Stimulated activated naive CD8-positive, alpha-beta T cell treated with anti-CD3 and anti-CD28 coated beads, Interleukin-15, amount 100 ng/mL, for 72 hours (primary cell): ENCODE results near the gene CNKSR2.
"Not testable (repeated sequence)": the region's sequence is repeated elsewhere in the genome, so short reads cannot be mapped to it uniquely, and the experiment has no call there.

Experiments
- ATAC-seq: fragments of 150-1000 bp; cut with Tn5 transposase; 2 replicates; pipeline ENCODE4 v1.10.0; 2021; ENCODE audit warnings: mild to moderate bottlenecking, moderate library complexity
- DNase-seq, 2 donors: peaks; one replicate each; pipeline ENCODE4 v3.0.0; 2021 to 2022
- H3K27ac Mint-ChIP-seq, 2 donors: one replicate each; pipeline ENCODE4 v1.8.0; 2022; ENCODE audit warnings: mild to moderate bottlenecking in 2 of 2, mixed read lengths in 2 of 2, moderate library complexity in 2 of 2
- H3K27me3 Mint-ChIP-seq: one replicate; pipeline ENCODE4 v1.8.0; 2022; ENCODE audit warnings: mixed read lengths
- H3K4me1 Mint-ChIP-seq: one replicate; pipeline ENCODE4 v1.8.0; 2022; ENCODE audit warnings: mild to moderate bottlenecking, mixed read lengths
- H3K4me3 Mint-ChIP-seq, 2 donors: one replicate each; pipeline ENCODE4 v1.8.0; 2022; ENCODE audit warnings: mild to moderate bottlenecking in 2 of 2, mixed read lengths in 2 of 2, moderate library complexity in 1 of 2
- H3K9me3 Mint-ChIP-seq, 2 donors: one replicate each; pipeline ENCODE4 v1.8.0; 2022; ENCODE audit warnings: mixed read lengths in 2 of 2

Gene CNKSR2

DNA sequence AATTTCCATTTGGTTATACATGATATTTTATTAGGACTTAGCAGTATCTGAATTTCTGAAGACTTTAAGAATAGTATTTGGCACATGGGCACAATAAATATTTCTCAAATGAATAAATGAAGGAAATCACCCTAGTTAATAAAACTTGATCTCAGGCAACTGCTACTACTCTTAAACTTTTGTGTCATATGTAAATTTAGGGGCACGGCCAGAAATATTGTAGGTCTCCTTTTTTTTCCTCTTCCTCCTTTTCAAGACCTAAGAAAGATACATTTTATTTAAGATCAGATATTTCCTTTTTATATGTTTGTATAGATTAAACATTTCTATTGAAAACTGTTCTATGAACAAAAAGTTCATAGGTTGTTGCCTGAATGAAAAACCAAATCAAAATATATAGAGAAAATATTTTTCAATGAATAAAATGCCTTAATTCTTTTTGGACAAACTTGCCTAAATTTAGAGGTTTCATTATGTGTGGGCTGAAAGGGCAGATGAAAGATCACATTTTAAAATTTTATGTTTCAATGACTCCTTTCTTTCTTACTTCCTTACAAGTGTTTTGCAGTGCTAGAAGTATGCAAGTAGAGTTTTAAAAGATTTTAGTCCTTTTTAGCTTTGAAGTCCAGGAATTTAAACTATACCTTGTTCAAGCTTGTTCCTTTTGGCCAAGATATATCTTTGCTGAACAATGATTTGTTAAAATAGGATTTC is 26.3 kb downstream of the CNKSR2 start:
- no peaks in the 10 kb centered on the region for H3K27me3 Mint-ChIP-seq
- H3K9me3 Mint-ChIP-seq, result no peaks in the 10 kb centered on the region
- ATAC-seq (no peak), DNase-seq (no peak)
- H3K4me1 Mint-ChIP-seq, result no peaks in the 10 kb centered on the region
- no peak overlapping the region for H3K4me3 Mint-ChIP-seq
- peak overlapping the region in 1 of 2 donors; percentile 4 for H3K27ac Mint-ChIP-seq

DNA sequence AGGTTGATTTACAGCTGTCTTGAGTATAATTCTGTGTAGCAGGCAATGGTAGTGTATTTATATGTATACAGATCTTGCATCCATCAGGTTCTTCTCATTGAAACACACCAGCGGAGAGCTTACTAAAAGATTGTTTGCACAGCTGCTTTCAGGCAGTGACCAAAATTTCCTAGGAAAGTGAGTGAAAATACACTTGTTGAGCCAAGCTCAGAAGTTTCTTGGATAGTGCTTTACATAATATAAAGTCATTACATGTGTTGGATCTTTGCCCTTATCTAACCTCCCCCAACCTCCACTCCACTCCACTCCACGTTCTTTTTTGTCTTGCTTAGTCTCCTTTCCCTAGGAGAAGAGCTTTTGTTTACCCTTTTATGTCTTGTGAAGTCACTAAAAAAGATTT is 34.1 kb downstream of the CNKSR2 start:
- Mint-ChIP-seq H3K4me1 (peaks cover 6% of the 10 kb centered on the region), H3K9me3 (no peaks in the 10 kb centered on the region), H3K27ac (no peak overlapping the region), H3K4me3 (no peak overlapping the region), H3K27me3 (no peaks in the 10 kb centered on the region)
- DNase-seq, result no peak
- ATAC-seq, result no peak

DNA sequence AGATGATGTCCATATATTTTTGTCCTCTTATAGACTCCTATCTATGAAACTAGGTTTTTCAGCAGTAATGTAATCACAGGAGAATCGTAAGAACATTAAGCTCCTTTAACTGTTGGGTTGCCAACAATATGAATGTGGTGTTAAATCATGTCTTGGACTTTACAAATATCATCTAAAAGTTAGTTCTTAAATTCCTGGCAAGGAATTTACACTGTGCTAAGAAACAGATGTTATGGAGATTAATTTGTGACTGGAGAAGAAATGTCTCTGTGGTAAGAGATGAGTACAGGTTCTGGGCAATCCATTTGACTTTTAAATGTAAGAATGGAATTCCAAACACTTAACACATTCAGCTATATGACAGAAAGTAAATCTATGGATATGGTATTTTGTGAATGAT is 34.6 kb downstream of the CNKSR2 start:
- H3K9me3 Mint-ChIP-seq, result no peaks in the 10 kb centered on the region
- peaks cover 6% of the 10 kb centered on the region for H3K4me1 Mint-ChIP-seq
- no peak overlapping the region for H3K4me3 Mint-ChIP-seq
- ATAC-seq (no peak), DNase-seq (no peak)
- H3K27me3 Mint-ChIP-seq, result no peaks in the 10 kb centered on the region
- no peak overlapping the region for H3K27ac Mint-ChIP-seq

DNA sequence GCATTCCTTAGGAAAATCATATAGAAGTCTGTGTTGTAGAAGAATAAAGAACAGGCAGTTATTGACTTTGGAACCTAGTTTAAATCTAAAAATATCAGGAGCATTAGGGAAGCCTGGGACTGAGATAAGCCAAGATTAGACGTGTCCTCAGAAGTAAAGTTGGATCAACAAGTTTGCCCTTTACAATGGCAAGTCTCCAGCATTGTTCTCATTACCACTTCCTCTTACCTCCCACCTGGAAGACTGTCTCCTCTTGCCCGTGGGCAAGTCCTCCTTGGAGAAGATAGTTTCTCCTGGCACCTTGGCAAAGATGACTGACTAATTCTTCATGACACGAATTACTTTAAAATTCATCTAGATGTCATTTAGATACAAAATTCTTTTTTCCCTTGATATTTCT is 37.8 kb downstream of the CNKSR2 start:
- Mint-ChIP-seq H3K4me1 (peaks cover 6% of the 10 kb centered on the region), H3K27ac (no peak overlapping the region), H3K27me3 (no peaks in the 10 kb centered on the region), H3K9me3 (peaks cover 0 to 19% of the 10 kb centered on the region in 2 donors), H3K4me3 (no peak overlapping the region)
- no peak for ATAC-seq
- no peak for DNase-seq

DNA sequence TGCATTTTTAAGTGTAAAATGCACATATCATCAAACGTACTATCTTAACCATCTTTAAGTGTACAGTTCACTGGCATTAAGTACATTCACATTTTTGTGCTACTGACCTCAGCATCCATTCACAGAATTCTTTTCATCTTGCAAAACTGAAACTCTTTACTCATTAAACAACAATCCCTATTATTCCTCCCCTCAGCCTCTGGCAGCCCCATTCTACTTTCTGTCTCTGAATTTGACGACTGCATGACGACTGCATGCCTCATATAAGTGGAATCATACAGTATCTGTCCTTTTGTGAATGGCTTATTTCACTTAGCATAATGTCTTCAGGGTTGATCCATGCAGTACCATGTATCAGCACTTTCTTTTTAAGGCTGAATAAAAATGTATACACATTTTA is 38.7 kb downstream of the CNKSR2 start:
- peaks cover 6% of the 10 kb centered on the region for H3K4me1 Mint-ChIP-seq
- H3K9me3 Mint-ChIP-seq, result peaks cover 0 to 25% of the 10 kb centered on the region in 2 donors
- no peaks in the 10 kb centered on the region for H3K27me3 Mint-ChIP-seq
- DNase-seq (no peak), ATAC-seq (no peak)
- no peak overlapping the region for H3K4me3 Mint-ChIP-seq
- no peak overlapping the region for H3K27ac Mint-ChIP-seq

DNA sequence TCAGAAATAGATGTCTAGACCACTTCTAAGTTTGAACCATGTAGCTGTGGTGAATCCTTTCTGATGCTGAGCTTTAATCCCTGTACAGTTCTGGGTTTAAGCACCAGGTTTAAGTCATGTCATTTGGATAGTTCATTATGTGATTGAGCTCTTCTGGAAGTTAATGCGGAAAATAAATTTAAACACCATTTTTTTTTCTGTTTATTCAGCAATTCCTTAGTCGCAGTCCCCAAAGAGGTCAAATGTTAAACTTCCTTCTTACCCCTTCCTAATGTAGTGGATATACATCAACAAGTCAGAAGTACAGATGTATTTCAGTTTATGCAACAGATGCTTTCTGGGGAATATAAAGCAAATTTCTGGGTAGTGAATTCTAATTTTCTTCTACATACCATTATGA is 52.9 kb downstream of the CNKSR2 start:
- Mint-ChIP-seq H3K27me3 (no peaks in the 10 kb centered on the region), H3K4me1 (no peaks in the 10 kb centered on the region), H3K27ac (no peak overlapping the region), H3K4me3 (no peak overlapping the region), H3K9me3 (no peaks in the 10 kb centered on the region)
- ATAC-seq (no peak), DNase-seq (no peak)

DNA sequence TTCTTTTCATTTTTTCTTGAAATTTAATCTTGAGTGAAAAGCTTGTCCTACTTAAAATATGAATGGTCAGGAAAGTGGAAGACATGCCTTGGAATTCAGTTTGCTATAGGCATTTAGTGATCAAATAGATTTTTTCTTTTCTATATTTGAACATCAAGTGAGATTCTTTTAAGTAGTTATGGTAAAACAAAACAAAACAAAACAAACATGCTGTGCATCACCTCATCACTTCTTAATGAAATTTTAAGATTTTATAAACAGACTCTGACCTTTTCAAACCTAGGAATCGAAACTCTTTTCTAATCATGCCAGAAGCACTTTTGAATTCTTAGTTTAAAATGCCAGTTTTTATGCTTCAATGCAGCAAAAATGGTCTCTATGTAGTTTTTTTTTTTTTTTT is 62.8 kb downstream of the CNKSR2 start:
- Mint-ChIP-seq H3K27ac (no peak overlapping the region), H3K9me3 (no peaks in the 10 kb centered on the region), H3K4me3 (no peak overlapping the region), H3K27me3 (no peaks in the 10 kb centered on the region), H3K4me1 (peaks cover 6% of the 10 kb centered on the region)
- ATAC-seq, result no peak
- no peak for DNase-seq

DNA sequence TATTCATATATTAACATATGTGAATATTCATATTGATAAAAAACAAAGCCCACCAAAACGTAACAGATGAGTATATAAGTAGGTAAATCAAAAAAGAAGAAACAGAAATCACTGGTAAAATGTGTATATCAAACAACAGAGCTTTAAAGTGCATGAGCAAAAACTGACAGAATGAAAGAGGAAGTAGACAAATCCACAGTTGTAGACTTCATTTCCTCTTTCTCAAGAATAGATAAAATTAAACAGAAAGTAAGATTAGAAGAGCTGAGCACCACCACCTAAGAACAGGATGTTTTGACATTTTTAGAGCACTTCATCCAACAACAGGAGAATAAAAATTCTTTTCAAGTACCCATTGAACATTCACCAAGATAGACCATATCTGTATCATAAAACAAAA is 64.6 kb downstream of the CNKSR2 start:
- no peak for DNase-seq
- Mint-ChIP-seq H3K27ac (peak overlapping the region; percentile 95 to 96), H3K27me3 (no peaks in the 10 kb centered on the region)

DNA sequence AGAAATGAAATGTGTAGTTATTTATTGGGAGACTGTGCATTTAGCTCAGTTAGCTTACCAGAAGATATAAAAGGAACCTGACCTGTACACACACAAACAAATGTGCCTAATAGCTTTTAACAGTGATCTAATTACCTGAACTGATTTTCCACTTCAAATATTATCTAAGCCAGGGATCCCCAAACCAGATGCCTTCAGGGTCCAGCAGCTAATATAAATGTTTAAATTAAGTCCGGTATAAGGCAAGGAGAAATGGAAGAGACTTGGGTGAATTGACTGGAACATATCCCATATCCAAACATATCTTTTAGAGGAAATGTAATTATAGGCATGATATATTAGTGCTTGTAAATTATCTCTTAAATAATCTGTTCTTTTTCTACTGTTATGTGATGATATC is 66.7 kb downstream of the CNKSR2 start:
- no peak for DNase-seq
- Mint-ChIP-seq H3K9me3 (no peaks in the 10 kb centered on the region), H3K4me3 (no peak overlapping the region), H3K27ac (no peak overlapping the region), H3K27me3 (no peaks in the 10 kb centered on the region), H3K4me1 (peaks cover 6% of the 10 kb centered on the region)
- no peak for ATAC-seq

More for the DNA sequence above, 64.6 kb downstream of the CNKSR2 start:
- peak; percentile 74 for ATAC-seq
- Mint-ChIP-seq H3K9me3 (no peaks in the 10 kb centered on the region), H3K4me3 (peak overlapping the region; percentile 66 to 87), H3K4me1 (peaks cover 6% of the 10 kb centered on the region)

DNA sequence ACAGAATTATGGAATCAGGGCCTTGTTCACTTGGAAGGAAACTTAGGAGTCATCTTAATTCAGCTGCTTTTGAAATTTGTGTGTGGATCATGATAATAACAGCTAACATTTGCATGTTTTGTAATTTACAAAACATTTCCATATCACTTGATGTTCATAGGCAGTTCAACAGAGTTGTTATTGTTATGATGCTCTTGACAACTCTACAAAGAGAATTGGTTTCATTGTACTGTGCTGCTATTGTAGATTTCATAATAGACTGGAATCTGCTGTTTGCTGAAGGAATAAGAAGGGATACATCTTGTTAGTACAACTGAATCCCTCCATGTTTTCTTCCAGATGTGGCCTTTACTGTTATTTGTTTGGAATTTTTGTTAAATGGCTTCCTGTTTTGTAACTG is 83.5 kb downstream of the CNKSR2 start:
- Mint-ChIP-seq H3K4me1 (peaks cover 6% of the 10 kb centered on the region), H3K27ac (no peak overlapping the region), H3K9me3 (no peaks in the 10 kb centered on the region), H3K27me3 (no peaks in the 10 kb centered on the region), H3K4me3 (no peak overlapping the region)
- no peak for DNase-seq
- ATAC-seq, result no peak

DNA sequence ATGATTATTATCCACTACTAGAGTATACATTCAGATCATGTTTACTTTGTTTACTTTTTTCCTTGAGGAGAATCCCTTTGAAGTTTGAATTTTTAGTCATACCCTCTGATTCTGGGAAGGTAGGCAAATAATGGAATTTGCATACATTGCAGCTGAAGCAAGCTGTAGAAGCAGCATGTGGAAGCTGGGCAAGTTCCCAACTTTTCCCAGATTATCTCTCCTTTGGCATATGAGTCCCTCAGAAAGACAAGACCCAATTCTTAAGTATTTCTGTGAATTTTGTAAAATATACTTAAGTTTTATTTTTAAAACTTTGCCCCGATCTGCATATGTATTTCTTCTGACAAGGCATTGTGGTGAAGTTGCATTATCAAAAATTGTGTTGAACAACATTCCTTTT is 94.9 kb downstream of the CNKSR2 start:
- no peak for DNase-seq
- H3K27me3 Mint-ChIP-seq, result no peaks in the 10 kb centered on the region
- H3K9me3 Mint-ChIP-seq, result no peaks in the 10 kb centered on the region
- H3K4me3 Mint-ChIP-seq, result no peak overlapping the region
- ATAC-seq, result no peak
- no peak overlapping the region for H3K27ac Mint-ChIP-seq
- H3K4me1 Mint-ChIP-seq, result no peaks in the 10 kb centered on the region

DNA sequence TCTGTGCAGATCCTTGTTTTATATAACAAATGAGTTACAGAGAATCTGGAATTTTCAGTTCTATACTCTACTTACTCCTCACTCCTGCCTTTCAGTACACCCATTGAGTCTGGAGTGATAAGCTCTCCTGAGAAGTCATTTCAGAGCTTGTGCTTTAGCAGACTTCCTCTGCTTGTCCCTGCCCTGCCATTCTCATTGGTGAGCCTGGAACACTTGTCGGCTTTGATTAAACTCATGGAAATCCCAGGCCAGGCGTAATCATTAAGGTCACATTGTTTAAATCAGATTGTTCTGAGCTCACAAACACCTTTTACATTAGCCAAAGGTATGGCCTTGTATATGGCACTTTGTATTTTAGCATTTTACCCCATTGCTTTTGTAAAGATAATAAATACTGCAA is 102.7 kb downstream of the CNKSR2 start:
- Mint-ChIP-seq H3K4me1 (no peaks in the 10 kb centered on the region), H3K27ac (peak overlapping the region in 1 of 2 donors; percentile 27), H3K27me3 (no peaks in the 10 kb centered on the region), H3K4me3 (no peak overlapping the region), H3K9me3 (no peaks in the 10 kb centered on the region)
- DNase-seq (no peak), ATAC-seq (no peak)

DNA sequence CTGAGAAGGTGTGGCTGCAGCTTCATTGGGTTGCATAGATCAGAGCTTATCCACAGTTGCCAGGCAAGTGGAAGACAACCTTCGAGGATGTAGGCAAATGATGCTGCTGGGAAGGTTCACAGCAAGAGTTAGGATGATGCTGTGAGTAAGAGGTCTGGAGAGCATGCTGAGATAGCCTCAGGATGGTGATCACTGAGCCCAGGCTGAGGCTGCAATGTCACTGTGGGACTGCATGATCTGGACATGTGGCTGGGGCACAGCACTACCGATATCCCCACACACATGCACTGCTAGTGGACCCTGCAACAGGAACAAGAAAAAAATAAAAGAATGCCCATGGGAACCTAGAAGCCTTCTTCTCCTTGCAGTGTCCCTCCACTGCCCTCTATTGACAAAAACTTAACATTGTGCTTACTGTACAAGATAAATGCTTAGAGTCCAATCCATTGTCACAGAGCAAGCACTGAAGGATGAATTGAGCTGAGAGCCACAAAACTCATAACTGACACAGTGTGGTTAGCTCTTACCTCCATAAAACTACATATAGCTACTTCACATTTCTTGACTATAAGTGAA is 105.6 kb downstream of the CNKSR2 start:
- DNase-seq (peak; percentile 1 to 7), ATAC-seq (peak; percentile 76)
- Mint-ChIP-seq H3K4me1 (no peaks in the 10 kb centered on the region), H3K27me3 (no peaks in the 10 kb centered on the region), H3K27ac (no peak overlapping the region), H3K9me3 (no peaks in the 10 kb centered on the region), H3K4me3 (no peak overlapping the region)

DNA sequence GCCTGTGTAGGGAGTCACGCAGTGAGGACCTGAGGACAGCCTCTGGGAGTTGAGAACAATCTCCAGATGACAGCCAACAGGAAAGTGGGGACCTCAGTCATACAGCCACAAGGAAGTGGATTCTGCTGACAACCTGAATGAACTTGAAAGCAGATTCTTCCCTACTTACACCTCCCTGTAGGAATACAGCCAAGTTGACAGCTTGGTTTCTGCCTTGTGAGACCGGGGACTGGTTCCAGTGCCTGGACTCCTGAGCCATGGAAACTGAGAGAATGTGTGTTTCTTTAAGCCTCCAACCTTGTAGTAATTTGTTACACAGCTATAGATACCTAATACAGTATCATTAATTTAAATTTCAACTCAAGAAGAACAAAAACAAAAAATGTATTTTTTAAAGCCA is 107.5 kb downstream of the CNKSR2 start:
- H3K27ac Mint-ChIP-seq, result no peak overlapping the region
- no peaks in the 10 kb centered on the region for H3K4me1 Mint-ChIP-seq
- H3K9me3 Mint-ChIP-seq, result no peaks in the 10 kb centered on the region
- ATAC-seq, result no peak
- H3K27me3 Mint-ChIP-seq, result no peaks in the 10 kb centered on the region
- no peak for DNase-seq
- no peak overlapping the region for H3K4me3 Mint-ChIP-seq

DNA sequence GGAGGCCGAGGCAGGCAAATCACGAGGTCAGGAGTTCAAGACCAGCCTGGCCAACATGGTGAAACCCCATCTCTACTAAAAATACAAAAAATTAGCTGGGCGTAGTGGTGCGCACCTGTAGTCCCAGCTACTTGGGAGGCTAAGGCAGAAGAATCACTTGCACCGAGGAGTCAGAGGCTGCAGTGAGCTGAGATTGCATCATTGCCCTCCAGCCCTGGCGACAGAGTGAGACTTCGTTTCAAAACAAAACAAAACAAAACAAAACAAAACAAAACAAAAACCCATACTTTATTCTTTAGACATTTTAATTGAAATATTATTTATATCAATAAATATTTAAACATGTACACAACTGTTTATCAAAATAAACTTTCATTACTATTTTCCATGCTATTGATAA is 109.8 kb downstream of the CNKSR2 start:
- not testable (repeated sequence) for ATAC-seq, H3K27ac Mint-ChIP-seq, DNase-seq, H3K4me3 Mint-ChIP-seq, H3K9me3 Mint-ChIP-seq, H3K4me1 Mint-ChIP-seq, H3K27me3 Mint-ChIP-seq

DNA sequence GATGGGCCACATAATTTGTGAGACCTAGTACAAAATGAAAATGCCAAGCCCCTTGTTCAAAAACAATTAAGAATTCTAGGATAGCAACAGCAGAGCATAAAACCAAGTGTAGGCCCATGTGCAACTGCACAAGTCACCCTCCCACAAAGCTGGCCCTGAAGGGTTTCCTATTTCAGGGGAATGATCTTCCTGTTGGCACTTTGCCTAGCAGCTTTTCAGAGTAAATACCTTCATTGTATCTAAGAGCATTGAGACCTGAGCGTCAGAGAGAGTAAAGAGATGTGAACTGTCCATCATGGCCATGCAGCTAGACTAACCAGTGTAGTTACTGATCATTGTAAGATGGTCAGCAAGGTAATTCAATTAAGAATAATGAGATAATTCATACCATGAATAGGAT is 113.6 kb downstream of the CNKSR2 start:
- H3K4me1 Mint-ChIP-seq, result no peaks in the 10 kb centered on the region
- no peak for ATAC-seq
- no peaks in the 10 kb centered on the region for H3K27me3 Mint-ChIP-seq
- no peaks in the 10 kb centered on the region for H3K9me3 Mint-ChIP-seq
- no peak overlapping the region for H3K4me3 Mint-ChIP-seq
- DNase-seq, result no peak
- H3K27ac Mint-ChIP-seq, result no peak overlapping the region

DNA sequence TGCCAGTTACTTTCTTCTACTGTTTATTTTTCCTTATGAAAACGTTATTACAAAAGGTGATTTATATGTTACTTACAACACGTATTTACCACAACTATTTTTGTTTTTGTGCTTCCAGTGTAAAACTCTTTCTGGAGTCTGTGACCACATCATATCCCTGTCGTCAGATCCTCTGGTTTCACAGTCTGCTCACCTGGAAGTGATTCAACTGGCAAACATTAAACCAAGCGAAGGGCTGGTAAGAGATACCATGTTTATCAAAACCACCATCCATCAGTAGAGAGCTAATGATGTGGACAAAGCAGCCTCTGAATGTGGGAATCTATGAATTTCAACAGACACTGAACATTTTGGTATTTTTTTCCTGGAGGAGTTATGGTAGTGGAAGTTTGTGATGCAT is 116.1 kb downstream of the CNKSR2 start:
- no peaks in the 10 kb centered on the region for H3K9me3 Mint-ChIP-seq
- no peaks in the 10 kb centered on the region for H3K27me3 Mint-ChIP-seq
- H3K4me1 Mint-ChIP-seq, result no peaks in the 10 kb centered on the region
- H3K4me3 Mint-ChIP-seq, result no peak overlapping the region
- DNase-seq (no peak), ATAC-seq (no peak)
- no peak overlapping the region for H3K27ac Mint-ChIP-seq
